ENCODE data around the gene TECPR1. TPM values are rescaled to one million over a fixed set of nuclear protein-coding genes. Genes with fewer than 3 reads are reported as not detected.

Gene TECPR1
- total RNA-seq, 1 experiment from 2014 or later: 36.5 TPM

DNA sequence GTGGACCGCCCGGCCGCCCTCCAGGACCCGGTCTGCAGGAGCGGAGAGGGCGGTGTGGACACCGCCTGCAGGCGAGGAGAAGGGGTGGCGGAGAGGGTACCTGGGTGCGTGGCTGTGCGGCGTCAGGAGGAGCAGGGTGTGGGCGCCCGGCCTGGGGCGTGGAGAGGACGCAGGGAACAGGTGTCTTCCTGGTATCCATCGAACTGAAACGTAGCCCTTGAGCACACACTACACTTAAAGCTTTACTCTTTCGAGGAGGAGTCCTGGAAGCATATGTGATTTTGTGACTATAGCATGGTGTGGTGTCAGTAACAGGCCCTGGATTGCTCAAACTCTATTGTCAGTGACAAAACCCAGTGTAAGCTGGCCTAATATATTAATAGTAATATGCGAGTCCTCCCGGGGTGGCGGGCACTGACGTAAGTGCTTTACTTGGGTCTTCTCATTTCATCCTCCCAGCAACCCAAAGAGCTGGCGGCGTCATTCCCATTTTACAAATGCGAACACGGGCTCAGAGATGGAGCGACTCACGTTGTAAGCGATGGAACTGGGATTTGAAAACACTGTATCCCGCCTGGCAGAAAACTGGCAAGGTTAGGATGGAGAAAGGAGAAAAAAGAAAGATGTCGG lies 508 bp upstream of the TECPR1 start:
- DNase-seq (ENCODE audit: low read depth): peak; percentile 9

DNA sequence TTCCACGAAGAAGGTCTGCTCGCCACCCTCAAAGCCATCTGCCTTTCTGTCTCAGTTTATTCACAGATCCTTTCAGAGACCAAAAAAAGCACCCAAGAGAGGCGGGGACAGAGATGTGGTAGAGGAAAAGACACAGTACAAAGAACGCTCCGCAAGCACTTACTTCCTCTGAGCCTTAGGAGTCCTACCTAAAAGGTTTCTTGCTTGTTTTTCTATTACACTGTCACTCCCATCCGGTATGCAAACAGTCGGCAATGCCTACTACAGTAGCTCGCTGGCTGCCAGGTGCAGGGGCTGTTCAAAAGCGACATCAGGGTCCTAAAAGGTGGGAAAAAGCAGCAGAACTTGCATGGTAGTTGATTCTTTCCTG lies 816 bp downstream of the TECPR1 start:
- DNase-seq (ENCODE audit: low read depth): no peak

DNA sequence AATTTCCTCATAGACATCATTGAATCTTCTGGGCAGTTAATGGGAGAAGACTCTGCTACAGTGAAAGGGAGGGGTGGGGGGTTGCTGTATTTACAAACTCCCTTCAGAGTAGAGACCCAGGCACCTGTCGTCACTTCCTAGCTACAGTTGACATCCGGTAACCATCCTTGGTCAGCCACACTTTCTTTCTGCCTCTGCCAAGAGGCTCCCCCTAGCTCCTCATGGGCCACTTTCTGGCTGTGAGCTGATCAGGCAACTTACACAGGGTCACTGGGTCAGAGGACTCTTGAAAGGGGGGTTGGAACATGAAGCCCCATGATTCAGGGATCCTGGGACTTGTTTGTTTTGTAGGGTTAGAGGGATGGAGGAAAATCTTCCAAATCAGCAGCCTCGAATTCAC lies 1.2 kb downstream of the TECPR1 start:
- DNase-seq (ENCODE audit: low read depth): no peak

GRCh38 chr7:98249106-98249505 lies 2.9 kb downstream of the TECPR1 start:
- DNase-seq (ENCODE audit: low read depth): no peak

DNA sequence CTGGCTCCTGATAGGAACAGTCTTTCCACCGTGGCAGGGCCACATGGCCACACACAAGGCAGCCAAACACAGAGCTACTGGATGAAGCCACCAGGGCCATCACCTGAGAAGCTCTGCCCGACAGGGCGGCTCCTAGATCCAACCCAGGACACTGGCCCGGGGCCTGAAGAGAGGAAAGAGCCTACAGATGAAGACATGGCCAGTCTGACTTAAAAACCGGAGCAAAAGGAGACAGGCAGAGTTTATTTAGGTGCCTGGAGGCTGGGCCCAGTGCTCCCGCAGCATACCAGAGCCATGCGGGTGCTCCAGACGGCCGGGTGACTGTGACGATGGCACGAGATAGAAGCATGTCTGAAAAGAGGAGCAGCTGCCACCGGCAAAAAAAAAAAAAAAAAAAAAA lies 3.9 kb downstream of the TECPR1 start:
- DNase-seq (ENCODE audit: low read depth): no peak

- DNase-seq (ENCODE audit: low read depth): no peak
These were observed 7.2 kb downstream of the TECPR1 start for GRCh38 chr7:98244871-98245270.

GRCh38 chr7:98242934-98243333 lies 9.1 kb downstream of the TECPR1 start:
- DNase-seq (ENCODE audit: low read depth): no peak

- no peak for DNase-seq (ENCODE audit: low read depth)
These were observed 9.7 kb downstream of the TECPR1 start for GRCh38 chr7:98242342-98242741.

DNA sequence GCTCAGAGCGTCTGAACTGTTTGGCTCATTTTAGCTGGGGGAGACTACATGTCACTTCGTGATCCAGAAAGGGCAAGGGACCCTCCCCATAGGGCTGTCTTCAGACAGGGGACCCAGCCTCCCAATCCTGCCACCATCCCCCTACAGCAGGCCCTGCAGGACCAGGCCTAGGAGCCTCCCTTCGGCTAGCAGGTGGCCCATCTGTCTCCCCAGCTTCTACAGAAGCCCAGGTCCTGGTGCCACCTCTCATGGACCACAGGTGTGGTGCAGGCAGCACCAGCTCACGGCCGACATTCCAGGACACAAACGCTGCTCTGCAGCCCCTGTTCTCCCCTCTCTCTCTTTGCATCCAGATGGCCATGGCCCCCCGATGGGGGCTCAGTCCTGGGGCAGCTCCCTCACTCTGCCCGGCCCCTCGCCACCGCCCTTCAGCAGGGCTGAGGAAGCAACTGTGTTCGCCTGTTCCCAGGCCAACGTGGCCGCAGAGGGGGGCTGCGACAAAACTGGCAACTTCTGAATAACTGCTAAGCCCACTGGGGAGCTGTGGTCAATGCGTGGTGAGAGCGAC lies 10.3 kb downstream of the TECPR1 start:
- no peak for DNase-seq (ENCODE audit: low read depth)

DNA sequence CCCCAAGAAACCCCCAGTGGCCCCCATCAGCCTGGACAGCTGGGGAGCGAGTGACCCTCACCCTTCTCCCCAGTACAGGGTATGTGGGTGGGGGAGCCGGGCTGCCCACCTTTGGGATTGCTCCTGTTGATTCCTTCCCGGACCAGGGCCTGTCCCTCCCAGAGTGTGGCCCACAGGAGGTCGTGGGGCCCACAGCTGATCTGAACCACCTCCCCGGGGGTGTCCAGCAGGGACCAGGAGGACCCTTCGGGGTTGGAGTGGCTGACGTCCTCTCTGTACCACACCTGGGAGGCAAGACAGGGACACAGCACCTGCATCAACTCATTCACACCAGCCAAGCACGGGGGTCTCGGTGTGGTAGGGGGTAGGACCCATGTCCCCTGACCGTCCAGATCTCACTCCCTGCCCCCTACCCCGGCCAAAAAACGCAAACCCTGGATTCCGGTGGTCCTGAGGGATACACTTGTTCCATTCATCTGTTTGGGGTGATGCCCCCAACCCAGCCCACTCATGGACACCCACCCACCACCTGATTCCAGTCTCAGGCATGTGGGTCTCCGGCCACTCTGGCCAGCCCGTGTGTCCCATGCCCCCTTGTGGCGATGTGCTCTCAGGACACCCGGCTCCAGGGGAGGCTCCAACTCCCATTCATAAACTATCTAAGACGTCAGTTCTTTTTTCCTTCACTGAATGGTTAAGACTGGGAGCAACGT lies 10.9 kb downstream of the TECPR1 start:
- peak; percentile 22 for DNase-seq (ENCODE audit: low read depth)

GRCh38 chr7:98238976-98239375 lies 13.1 kb downstream of the TECPR1 start:
- peak; percentile 38 for DNase-seq (ENCODE audit: low read depth)

DNA sequence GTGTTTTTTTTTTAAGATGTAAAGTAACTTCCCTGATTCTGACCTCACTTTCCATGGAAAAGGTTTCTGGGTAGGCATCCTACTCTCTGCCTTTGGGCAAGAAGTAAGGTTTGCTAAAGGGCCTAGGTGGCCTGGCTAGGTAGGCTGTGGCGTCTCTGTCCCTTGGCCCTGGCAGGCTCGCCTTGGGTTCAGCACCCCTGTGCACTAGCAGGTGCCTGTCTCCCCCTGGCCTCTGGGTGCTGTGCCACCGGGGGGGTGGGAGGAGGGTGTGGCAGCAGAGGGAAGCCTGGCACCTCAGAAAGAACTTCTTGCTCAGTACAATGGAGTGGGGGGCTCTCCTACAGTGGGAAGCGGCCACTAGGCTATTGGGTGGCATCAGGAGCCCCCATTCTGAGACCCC lies 14.0 kb downstream of the TECPR1 start:
- DNase-seq (ENCODE audit: low read depth): no peak

DNA sequence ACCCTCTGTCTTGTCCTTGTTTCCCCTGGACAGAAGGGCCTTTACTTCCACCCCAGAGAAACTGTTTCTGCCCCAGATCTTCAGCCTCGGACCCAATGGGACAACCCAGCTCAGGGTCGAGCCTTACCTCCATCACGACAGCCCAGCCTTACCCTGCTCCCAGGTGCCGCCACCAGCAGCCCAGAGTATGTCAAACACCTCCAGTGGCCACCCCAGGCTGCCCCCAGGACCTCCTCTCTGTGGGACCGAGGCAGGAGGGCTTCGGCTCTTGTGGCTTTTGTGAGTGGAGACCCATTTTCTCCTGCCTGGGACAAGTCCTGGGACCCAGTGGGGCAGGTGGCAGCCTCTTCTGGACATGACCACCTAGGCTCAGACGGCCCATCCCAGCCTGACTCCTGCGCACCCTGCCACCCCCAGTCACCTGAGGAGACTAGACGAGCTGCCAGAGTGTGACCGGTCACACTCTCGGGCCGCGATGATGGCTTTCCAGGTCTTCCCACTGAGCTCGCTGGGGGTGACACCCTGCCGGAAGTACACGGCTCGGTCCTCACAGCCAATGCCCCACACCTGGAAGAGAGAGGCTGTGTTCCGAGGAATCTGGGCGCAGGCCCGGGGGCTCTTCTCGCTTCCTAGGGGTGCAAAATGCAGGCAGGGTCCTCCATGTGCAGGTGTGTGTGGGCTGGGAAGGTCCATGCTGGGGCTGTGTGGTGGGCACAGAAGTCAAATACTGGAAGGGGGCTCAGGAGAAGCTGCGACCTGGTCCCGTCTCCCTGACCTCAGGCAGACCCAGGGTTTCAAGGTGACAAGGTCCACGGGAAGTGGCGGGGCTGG lies 15.5 kb downstream of the TECPR1 start:
- no peak for DNase-seq (ENCODE audit: low read depth)

DNA sequence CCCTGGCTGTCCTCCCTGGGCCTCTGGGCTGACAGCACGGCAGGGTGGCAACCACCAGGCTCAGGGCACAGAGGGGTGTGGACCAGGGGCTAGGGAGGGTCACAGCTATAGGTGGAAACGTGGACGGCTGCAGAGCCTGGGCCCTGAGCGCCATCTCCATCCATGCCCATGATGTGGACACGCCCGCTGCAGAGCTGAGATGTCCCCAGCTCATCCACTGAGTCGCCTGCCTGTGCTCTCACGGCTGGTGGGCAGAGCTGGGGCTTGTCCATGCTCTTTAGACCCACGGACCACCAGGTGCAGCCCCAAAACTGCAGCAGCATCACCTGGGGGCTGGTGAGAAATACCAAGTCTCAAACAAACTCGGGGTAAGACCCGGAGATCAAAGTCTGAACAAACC lies 16.1 kb downstream of the TECPR1 start:
- no peak for DNase-seq (ENCODE audit: low read depth)

- peak; percentile 26 for DNase-seq (ENCODE audit: low read depth)
These were observed 17.4 kb downstream of the TECPR1 start for GRCh38 chr7:98234429-98235147.

- DNase-seq (ENCODE audit: low read depth): no peak
These were observed 18.6 kb downstream of the TECPR1 start for GRCh38 chr7:98233219-98234070.

DNA sequence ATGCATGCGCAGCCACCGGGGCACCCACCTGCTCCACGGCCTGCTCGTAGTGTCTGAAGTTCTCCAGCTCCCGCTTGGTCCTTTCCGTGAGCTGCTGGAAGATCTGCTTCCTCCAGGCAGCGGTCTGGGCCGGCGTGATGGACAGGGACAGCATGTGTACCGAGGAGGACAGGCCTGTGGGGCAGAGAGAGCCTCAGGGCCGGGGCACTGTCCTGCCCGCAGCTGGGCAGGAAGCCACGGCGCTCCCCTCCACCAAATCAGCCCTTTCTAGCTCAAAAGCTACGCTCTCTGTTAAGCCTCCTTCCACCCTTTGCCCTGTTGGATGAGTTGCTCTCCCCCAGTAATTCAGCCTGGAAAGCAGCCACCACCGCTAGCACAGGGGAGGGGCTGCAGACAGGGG lies 19.2 kb downstream of the TECPR1 start:
- peak; percentile 29 for DNase-seq (ENCODE audit: low read depth)

DNA sequence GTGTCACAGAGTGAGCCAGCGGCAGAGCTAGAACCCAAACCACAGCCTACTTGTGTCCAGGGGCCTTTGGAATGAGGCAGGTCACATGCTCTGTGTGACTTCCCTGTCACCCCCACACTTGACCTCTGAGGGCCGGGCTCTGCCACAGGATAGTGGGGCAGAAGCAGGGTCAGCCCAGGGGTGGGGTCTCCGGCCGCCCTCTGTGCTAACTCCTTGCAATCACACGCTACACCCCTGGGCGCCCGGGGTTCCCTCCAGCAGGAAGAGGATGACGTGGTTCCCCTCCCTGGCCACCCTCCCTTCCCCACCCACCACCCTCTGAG lies 19.8 kb downstream of the TECPR1 start:
- DNase-seq (ENCODE audit: low read depth): no peak

DNA sequence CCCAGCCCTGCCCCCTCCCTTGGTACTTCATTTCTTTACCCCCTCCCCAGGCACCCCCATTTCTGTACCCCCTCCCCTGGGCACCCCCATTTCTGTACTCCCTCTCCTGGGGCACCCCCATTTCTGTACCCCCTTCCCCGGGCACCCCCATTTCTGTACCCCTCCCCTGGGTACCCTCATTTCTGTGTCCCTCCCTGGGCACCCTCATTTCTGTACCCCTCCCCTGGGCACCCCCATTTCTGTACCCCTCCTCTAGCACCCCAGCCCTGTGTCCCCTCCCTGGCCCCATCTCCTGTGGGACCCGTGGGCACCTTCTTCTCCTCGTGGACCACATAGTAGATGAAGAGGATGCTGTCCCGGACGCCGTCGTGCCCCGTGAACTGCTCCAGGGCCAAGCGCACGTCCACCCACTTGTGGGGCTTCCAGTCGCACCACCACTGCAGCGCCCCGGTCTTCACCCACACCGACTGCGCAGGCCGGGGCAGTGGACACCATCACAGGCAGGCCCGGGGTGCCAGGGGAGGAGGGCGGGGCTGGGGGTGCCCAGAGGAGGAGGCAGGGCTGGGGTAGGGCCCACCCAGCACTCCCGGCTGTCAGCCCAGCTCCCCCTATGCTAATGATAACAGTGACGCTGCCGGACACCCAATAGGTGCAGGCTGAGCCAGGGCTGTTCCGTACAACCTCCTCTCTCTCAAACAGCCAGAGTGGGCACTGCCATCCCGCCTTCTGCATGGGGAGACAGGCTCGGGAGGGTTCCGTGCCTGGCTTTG lies 20.4 kb downstream of the TECPR1 start:
- no peak for DNase-seq (ENCODE audit: low read depth)

All from LHCN-M2 (cell line).